GM18519 (cell line): Measurements from ENCODE around the gene GRK2.

Experiments used
- ATAC-seq: cut with Tn5 transposase; IDR thresholded peaks from one replicate; pipeline ENCODE4 v1.9.1; 2021; ENCODE audit warnings: mild to moderate bottlenecking, moderate library complexity; ENCODE audit not compliant: unreplicated experiment, low FRiP score

GRK2 gene

GRCh38 chr11:67280788-67281551 is 14.7 kb downstream of the GRK2 start:
- no peak for ATAC-seq

- ATAC-seq, result no peak
Observed at GRCh38 chr11:67281552-67282150, 15.4 kb downstream of the GRK2 start.

GRCh38 chr11:67282155-67282875 is 16.0 kb downstream of the GRK2 start:
- ATAC-seq, result no peak

DNA sequence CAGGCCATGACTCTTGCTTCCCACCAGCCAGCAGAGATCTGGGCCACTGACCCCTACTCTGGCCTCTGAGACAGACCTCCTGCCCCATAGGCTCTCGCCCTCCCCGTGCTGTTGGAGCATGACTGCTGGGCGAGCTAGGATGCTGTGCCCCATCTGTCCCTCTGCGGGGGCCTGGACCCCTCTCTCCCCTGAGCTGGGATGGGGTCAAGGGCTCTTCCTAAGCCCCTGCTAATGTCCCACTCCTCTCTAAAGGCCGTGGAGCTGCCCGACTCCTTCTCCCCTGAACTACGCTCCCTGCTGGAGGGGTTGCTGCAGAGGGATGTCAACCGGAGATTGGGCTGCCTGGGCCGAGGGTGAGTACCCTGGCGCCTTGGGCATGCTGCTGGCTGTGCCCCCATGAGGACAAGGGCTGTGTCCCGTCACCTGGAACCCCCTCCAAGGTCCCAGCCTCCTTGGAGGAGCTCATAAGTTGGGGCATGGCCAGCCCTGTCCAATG is 16.7 kb downstream of the GRK2 start:
- ATAC-seq, result no peak

- ATAC-seq, result no peak
Observed at GRCh38 chr11:67283481-67283963, 17.2 kb downstream of the GRK2 start.

GRCh38 chr11:67284811-67285540 is 18.7 kb downstream of the GRK2 start:
- no peak for ATAC-seq

DNA sequence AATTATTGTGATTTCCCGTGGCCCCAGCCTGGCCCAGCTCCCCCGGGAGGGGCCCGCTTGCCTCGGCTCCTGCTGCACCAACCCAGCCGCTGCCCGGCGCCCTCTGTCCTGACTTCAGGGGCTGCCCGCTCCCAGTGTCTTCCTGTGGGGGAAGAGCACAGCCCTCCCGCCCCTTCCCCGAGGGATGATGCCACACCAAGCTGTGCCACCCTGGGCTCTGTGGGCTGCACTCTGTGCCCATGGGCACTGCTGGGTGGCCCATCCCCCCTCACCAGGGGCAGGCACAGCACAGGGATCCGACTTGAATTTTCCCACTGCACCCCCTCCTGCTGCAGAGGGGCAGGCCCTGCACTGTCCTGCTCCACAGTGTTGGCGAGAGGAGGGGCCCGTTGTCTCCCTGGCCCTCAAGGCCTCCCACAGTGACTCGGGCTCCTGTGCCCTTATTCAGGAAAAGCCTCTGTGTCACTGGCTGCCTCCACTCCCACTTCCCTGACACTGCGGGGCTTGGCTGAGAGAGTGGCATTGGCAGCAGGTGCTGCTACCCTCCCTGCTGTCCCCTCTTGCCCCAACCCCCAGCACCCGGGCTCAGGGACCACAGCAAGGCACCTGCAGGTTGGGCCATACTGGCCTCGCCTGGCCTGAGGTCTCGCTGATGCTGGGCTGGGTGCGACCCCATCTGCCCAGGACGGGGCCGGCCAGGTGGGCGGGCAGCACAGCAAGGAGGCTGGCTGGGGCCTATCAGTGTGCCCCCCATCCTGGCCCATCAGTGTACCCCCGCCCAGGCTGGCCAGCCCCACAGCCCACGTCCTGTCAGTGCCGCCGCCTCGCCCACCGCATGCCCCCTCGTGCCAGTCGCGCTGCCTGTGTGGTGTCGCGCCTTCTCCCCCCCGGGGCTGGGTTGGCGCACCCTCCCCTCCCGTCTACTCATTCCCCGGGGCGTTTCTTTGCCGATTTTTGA is 19.5 kb downstream of the GRK2 start:
- no peak for ATAC-seq

DNA sequence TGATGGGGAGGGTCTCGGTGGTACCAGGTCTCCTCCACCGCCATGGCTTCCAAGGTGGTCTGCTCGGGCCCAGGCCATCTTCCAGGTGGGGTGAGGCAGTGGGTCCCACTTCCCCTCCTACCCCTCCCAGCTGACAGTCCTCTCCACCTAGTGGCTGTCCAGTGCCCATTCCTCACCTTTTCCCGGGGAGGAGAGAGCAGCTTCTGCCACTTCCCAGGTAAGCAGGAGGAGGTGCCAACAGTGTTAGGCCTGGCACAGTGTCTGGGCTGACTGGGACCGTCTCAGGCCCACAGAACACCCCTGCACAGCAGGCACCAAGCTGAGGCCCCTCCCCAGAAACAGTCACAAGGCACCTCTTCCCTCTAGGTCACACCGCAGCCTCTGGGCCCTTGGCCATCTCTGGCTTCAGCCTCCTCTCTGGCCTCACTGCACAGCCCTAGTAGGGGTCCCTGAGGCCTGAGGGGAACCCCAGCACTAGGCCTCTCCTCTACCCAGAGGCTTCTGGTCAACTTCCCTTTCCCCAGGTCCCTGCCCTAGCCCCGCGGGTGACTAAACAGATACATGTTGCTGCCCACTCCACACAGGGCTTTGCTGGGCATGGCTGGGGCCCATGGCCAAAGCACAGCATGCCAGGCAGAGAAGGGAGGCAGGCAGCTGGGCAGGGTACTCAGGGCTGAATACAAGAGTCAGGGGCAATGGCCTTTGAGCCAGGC is 20.5 kb downstream of the GRK2 start:
- no peak for ATAC-seq

GRCh38 chr11:67287355-67288197 is 21.3 kb downstream of the GRK2 start:
- no peak for ATAC-seq

- ATAC-seq, result no peak
Observed at GRCh38 chr11:67288198-67288451, 21.9 kb downstream of the GRK2 start.

- ATAC-seq, result peak; percentile 44
Observed at GRCh38 chr11:67288452-67289225, 22.4 kb downstream of the GRK2 start.

DNA sequence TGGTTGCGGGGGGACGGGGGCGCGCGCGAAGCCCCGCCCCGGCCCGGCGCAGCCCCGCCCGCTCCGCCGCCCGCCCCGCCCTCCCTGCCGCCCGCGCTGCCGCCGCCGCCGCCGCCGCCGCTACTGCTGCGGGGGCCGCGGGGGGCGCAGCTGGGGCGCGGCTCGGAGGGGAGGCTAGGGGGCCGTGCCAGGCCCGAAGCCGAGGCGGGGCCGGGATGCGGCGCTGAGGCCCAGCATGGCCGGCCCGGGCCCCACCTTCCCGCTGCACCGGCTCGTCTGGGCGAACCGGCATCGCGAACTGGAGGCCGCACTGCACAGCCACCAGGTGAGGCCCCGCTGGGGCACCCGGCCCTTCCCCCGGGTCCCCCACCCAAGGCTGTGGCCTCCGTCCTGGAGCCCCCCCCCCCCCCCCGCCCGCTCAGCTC is 23.0 kb downstream of the GRK2 start, which contains the start of gene ANKRD13D:
Gene ANKRD13D, plus strand, starts transcription at position 78 of the 425 bp plus-strand sequence. Its CDS starts 158 bp downstream, at position 236.
- ATAC-seq, result no peak

DNA sequence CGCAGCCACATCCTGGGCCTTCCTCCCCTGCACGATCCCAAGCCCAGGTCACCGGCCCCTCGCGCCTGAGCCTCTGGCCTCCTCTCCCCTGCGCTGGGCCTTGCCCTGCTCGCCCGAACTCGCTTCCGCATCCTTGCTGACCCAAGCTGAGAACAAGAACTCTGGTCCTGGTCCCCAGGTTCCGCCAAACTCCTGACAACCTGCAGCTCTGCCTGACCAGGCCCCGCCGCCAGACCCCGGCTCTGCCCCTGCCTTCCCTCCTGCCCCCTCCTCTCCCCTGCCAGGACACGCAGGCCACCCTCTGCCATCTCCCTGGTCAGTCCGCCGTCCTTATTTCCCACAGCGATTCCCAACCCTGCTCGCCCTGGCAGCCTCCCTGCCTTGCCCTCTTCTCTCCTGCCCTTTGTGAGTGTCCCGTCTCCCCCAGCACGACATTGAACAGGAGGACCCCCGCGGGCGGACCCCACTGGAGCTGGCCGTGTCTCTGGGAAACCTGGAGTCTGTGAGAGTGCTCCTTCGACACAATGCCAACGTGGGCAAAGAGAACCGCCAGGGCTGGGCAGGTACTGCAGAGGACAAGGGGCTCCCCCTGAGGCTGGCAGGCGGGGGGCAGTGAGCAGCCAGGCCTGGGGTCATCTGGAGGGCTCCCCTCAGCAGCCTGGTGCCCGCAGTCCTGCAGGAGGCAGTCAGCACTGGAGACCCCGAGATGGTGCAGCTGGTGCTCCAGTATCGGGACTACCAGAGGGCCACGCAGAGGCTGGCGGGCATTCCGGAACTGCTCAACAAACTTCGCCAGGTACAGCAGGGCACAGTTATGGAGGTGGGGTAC is 23.6 kb downstream of the GRK2 start:
- no peak for ATAC-seq

GRCh38 chr11:67290801-67291200 is 24.5 kb downstream of the GRK2 start:
- no peak for ATAC-seq

- no peak for ATAC-seq
Observed at GRCh38 chr11:67291481-67292381, 25.5 kb downstream of the GRK2 start.
